GM12878 (cell line): ENCODE data around the gene TCIRG1. TPM values are rescaled to one million over a fixed set of nuclear protein-coding genes. Genes with fewer than 3 reads are reported as not detected.

Experiments
- ATAC-seq: fragments of 200-7000 bp; cut with Tn5 transposase; 3 replicates; pipeline ENCODE4 v1.9.1; 2020; ENCODE audit warnings: mild to moderate bottlenecking, moderate library complexity
- BruUV-seq: library from RNA; stranded (reverse); fragments of 400-500 nt; replicated peaks from 2 replicates; lab custom pipeline; 2021; lab: Mats Ljungman, UMichigan
- CTCF ChIA-PET: fragments of 300-600 bp; sonication (Branson Sonifier 250); formaldehyde crosslinking; extraction: SDS; loops from one replicate; lab custom pipeline; 2021; ENCODE audit warnings: inconsistent platforms; lab: Yijun Ruan, JAX
- POLR2A ChIA-PET: fragments of 350-600 bp; formaldehyde crosslinking; extraction: SDS; loops from one replicate; lab custom pipeline; 2021; ENCODE audit warnings: inconsistent platforms; lab: Charles Lee
- RAD21 ChIA-PET: fragments of 300-600 bp; sonication (Branson Sonifier 250); formaldehyde crosslinking; loops from one replicate; lab custom pipeline; 2023; ENCODE audit warnings: antibody characterized with exemption; ENCODE audit not compliant: unreplicated experiment; lab: Charles Lee
- SMC1A ChIA-PET: fragments of 300-600 bp; sonication (Branson Sonifier 250); formaldehyde crosslinking; loops from one replicate; lab custom pipeline; 2023; ENCODE audit not compliant: unreplicated experiment, uncharacterized antibody; lab: Charles Lee
- DNase-seq: peaks from one replicate; pipeline ENCODE4 v3.0.0-alpha.2; 2011; ENCODE audit warnings: low read depth, low spot score
- FAIRE-seq: peaks from 3 replicates; lab custom pipeline; 2011; peaks lifted over from hg19 to GRCh38; lab: Jason Lieb, UNC
- H2AFZ ChIP-seq: 2 replicates; pipeline ENCODE4 v1.6.0; 2011; ENCODE audit warnings: low read depth, low read length, control low read depth; ENCODE audit not compliant: control insufficient read depth
- H3K27ac ChIP-seq: 2 replicates; pipeline ENCODE4 v1.5.1; 2011; ENCODE audit warnings: control low read depth; ENCODE audit not compliant: control insufficient read depth, insufficient read depth
- H3K27me3 ChIP-seq, 2 experiments: replicated peaks in 1 of 2; 2 replicates each; pipeline versions ENCODE4 v1.6.0 to v1.6.1; 2011; ENCODE audit warnings: low read length in 1 of 2; ENCODE audit not compliant: control insufficient read depth in 2 of 2, insufficient read depth in 2 of 2
- H3K36me3 ChIP-seq, 2 experiments: 2 replicates each; pipeline ENCODE4 v1.5.1; 2011; ENCODE audit warnings: low read length in 1 of 2; ENCODE audit not compliant: control insufficient read depth in 2 of 2, insufficient read depth in 2 of 2
- H3K4me1 ChIP-seq: 2 replicates; pipeline ENCODE4 v1.6.1; 2011; ENCODE audit warnings: mild to moderate bottlenecking, low read length, moderate library complexity, mixed read lengths; ENCODE audit not compliant: control insufficient read depth, insufficient read depth
- H3K4me2 ChIP-seq: 2 replicates; pipeline ENCODE4 v1.6.0; 2011; ENCODE audit warnings: control low read depth; ENCODE audit not compliant: control insufficient read depth, insufficient read depth
- H3K4me3 ChIP-seq: fragments of 200-600 bp; sonication (generic); 2 replicates; pipeline ENCODE4 v1.5.1; 2016
- H3K79me2 ChIP-seq: 2 replicates; pipeline ENCODE4 v1.6.0; 2011; ENCODE audit warnings: low read length; ENCODE audit not compliant: control insufficient read depth, insufficient read depth
- H3K9ac ChIP-seq: 2 replicates; pipeline ENCODE4 v1.8.0; 2011; ENCODE audit warnings: low read length, control low read depth, mixed read lengths; ENCODE audit not compliant: control insufficient read depth, insufficient read depth
- H3K9me3 ChIP-seq: replicated peaks from 3 replicates; pipeline ENCODE4 v1.5.1; 2011; ENCODE audit warnings: mild to moderate bottlenecking, low read length; ENCODE audit not compliant: control insufficient read depth, insufficient read depth
- H4K20me1 ChIP-seq: 2 replicates; pipeline ENCODE4 v1.6.0; 2011; ENCODE audit not compliant: control insufficient read depth, insufficient read depth
- BRCA1 ChIP-seq: IDR thresholded peaks from 2 replicates; pipeline ENCODE4 v1.6.1; 2011; ENCODE audit warnings: low read depth, low read length, improper control_type of control experiment
- HCFC1 ChIP-seq: fragments of 150-350 bp; IDR thresholded peaks from 2 replicates; pipeline ENCODE4 v1.6.1; 2014; ENCODE audit warnings: low read length
- IKZF2 ChIP-seq, 2 experiments: fragments of 450-650 bp; IDR thresholded peaks; 2 replicates each; pipeline ENCODE4 v1.6.1; 2017; ENCODE audit warnings: mild to moderate bottlenecking in 2 of 2, moderate library complexity in 2 of 2
- KAT2A ChIP-seq: conservative IDR thresholded peaks from 2 replicates; pipeline ENCODE4 v1.6.1; 2011; ENCODE audit warnings: low read depth, low read length; ENCODE audit not compliant: control insufficient read depth
- POLR2A ChIP-seq: IDR thresholded peaks from 2 replicates; pipeline ENCODE4 v1.6.1; 2011; ENCODE audit warnings: low read depth, mild to moderate bottlenecking, low read length
- RAD21 ChIP-seq: IDR thresholded peaks from 2 replicates; pipeline ENCODE4 v1.6.1; 2011; ENCODE audit warnings: mild to moderate bottlenecking, low read depth, low read length, moderate library complexity; ENCODE audit not compliant: insufficient read depth
- ZNF217 ChIP-seq: fragments of 450-650 bp; IDR thresholded peaks from 2 replicates; pipeline ENCODE4 v1.6.1; 2017; ENCODE audit warnings: antibody characterized with exemption, mild to moderate bottlenecking
- ZSCAN29 ChIP-seq: fragments of 450-650 bp; IDR thresholded peaks from 2 replicates; pipeline ENCODE4 v1.6.1; 2017; ENCODE audit warnings: mild to moderate bottlenecking, moderate library complexity
- WGBS: methylation state at CpG from one replicate; pipeline ENCODE4 v1.1.6; 2016; ENCODE audit warnings: low lambda C conversion rate; ENCODE audit not compliant: insufficient replicate concordance, insufficient coverage; ENCODE audit errors: missing lambda C conversion rate; 5-methylcytosine and 5-hydroxymethylcytosine counted together
- in situ Hi-C: fragments of 300-500 bp; cut with MboI; formaldehyde crosslinking; loops from 9 replicates; pipeline ENCODE4 v1.14.3; 2018; ENCODE audit warnings: mixed read lengths
- intact Hi-C: fragments of 100-400 bp; cut with micrococcal nuclease; formaldehyde crosslinking; loops from one replicate; pipeline ENCODE4 v1.14.2; 2022; ENCODE audit not compliant: unreplicated experiment
- polyA plus RNA-seq, 11 experiments: library from polyadenylated mRNA; depleted of rRNA in 4 of 11; unstranded in 6 of 11; stranded (reverse) in 5 of 11; fragments of >200 nt; fragmentation: Nextera tagmentation in 4 of 11; fragmentation: Illumina TruSeq in 1 of 11; extraction: Ambion mirVana in 4 of 11; extraction: Trizol in 1 of 11; gene quantifications; 1 replicate in 1 of 11; 2 replicates in 10 of 11; pipeline versions ENCODE4 v1.2.1 to v1.2.3, GENCODE V29; 2011 to 2016; ENCODE audit warnings: inconsistent platforms in 2 of 11, missing spikeins in 2 of 11, low read depth in 1 of 11
- total RNA-seq, 4 experiments: library from RNA; depleted of rRNA in 3 of 4; stranded (reverse); fragments of >200 nt in 3 of 4; fragmentation: Illumina TruSeq in 1 of 4; extraction: Trizol in 1 of 4; gene quantifications; 2 replicates each; pipeline versions ENCODE4 v1.2.1 to v1.2.3, GENCODE V29; 2013 to 2021
- TF ChIP-seq, protein P1 (sequence below): IDR thresholded peaks from 2 replicates; pipeline ENCODE4 v1.6.1; 2011; ENCODE audit warnings: low read depth, mild to moderate bottlenecking, low read length, moderate library complexity, borderline replicate concordance; ENCODE audit errors: extremely low read depth
- TF ChIP-seq, protein P2 (sequence below): fragments of 450-650 bp; IDR thresholded peaks from 2 replicates; pipeline ENCODE4 v1.6.1; 2017; ENCODE audit warnings: low read depth, mild to moderate bottlenecking, moderate library complexity
- TF ChIP-seq, protein P3 (sequence below): fragments of 450-650 bp; IDR thresholded peaks from 2 replicates; pipeline ENCODE4 v1.6.1; 2018; ENCODE audit warnings: borderline replicate concordance, mild to moderate bottlenecking; ENCODE audit not compliant: partially characterized antibody

Gene TCIRG1
- total and polyA plus RNA-seq, 10 of the 15 experiments (the other 5 are each of a cell fraction or from before 2014, with no cell fraction given): 0.76 to 218 (median 87.4) TPM

DNA sequence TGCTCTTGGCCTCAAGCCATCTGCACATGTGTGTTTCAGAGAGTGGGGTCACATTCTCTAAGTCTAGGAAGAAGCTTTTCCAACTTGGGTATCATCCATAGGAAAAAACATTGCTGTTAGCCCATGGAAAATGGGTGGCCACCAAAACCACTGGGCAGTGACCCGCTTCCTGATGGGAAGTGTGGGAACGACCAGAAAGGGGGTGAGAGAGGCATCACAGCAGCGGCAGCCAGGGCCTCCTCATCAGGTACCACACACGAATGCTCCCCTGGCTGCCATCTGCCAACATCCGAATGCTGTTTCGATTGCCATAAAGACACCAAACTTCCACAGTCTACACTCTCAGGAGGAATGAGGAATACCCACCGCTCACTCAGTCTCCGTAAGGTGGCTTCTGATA lies 42.0 kb downstream of the TCIRG1 start:
- Histone ChIP-seq H2AFZ (no peak overlapping the region), H3K27ac (no peak overlapping the region)
- TF ChIP-seq, protein P1, sequence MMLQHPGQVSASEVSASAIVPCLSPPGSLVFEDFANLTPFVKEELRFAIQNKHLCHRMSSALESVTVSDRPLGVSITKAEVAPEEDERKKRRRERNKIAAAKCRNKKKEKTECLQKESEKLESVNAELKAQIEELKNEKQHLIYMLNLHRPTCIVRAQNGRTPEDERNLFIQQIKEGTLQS: no peak
- peak; percentile 7; the same call in 1 of the 2 replicates for TF ChIP-seq POLR2A
- TF ChIP-seq, all 136 proteins: peak for 1
- 97% methylated on average over 8 of the region's 8 CpGs for WGBS
- peaks cover 3% of the 10 kb centered on the region; the same call in 1 of the 2 replicates for H3K4me1 ChIP-seq
- peaks cover 8 to 16% of the 10 kb centered on the region in 2 experiments for H3K36me3 ChIP-seq
- no peak overlapping the region for H3K9ac ChIP-seq
- ChIA-PET RAD21 (interaction anchor here (1.6 kb wide), 1 partner anchor 36 kb away, joined by 3 read pairs; no protein-coding TSS in a partner anchor), CTCF (interaction anchor here (1.3 kb wide), 1 partner anchor 10 kb away, joined by 3 read pairs; no protein-coding TSS in a partner anchor), SMC1A (no interaction called here), POLR2A (no interaction called here)
- no TSS peak for BruUV-seq
- no peak for DNase-seq
- no peak overlapping the region for H3K4me2 ChIP-seq
- H3K27me3 ChIP-seq: no peaks in the 10 kb centered on the region
- FAIRE-seq: no peak
- no peaks in the 10 kb centered on the region; the same call in 1 of the 2 replicates for H3K79me2 ChIP-seq
- H3K9me3 ChIP-seq: no peaks in the 10 kb centered on the region
- intact Hi-C loops: no loop called here
- no peak for ATAC-seq
- in situ Hi-C loops: no loop called here
- no peak overlapping the region for H3K4me3 ChIP-seq
- H4K20me1 ChIP-seq: no peaks in the 10 kb centered on the region

DNA sequence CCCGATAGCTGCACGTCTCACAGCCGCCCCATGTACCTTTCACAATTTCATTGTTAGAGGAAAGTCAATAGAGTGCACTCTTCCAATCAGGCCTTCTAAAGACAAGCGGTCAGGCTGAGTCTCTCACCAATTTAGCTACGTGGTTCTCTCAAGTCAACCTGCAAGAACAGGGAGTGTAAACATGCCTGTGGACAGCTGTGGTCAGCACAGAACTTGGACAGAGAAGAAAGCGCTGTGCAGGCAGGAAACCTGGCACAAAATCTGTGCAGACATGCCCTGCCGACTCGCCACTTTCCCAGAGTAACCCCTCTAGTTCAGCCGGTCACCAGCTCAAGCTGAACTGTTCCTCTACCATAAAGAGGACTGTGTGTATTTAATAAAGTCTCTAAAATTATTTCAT lies 42.9 kb downstream of the TCIRG1 start:
- DNase-seq (no peak), ATAC-seq (no peak), FAIRE-seq (no peak)
- WGBS: over 99% methylated on average over 9 of the region's 9 CpGs
- Histone ChIP-seq H4K20me1 (no peaks in the 10 kb centered on the region), H3K4me1 (peaks cover 3% of the 10 kb centered on the region; the same call in 1 of the 2 replicates), H3K9ac (no peak overlapping the region), H3K4me2 (no peak overlapping the region), H3K27me3 (no peaks in the 10 kb centered on the region), H2AFZ (no peak overlapping the region), H3K27ac (no peak overlapping the region), H3K79me2 (no peaks in the 10 kb centered on the region; the same call in 1 of the 2 replicates), H3K36me3 (peaks cover 8 to 15% of the 10 kb centered on the region in 2 experiments), H3K9me3 (no peaks in the 10 kb centered on the region), H3K4me3 (no peak overlapping the region)
- POLR2A ChIA-PET: no interaction called here
- BruUV-seq: no TSS peak
- in situ Hi-C loops: no loop called here
- SMC1A ChIA-PET: interaction anchor here (2.0 kb wide), 1 partner anchor 10 kb away, joined by 10 read pairs; no protein-coding TSS in a partner anchor
- CTCF ChIA-PET: interaction anchor here (1.3 kb wide), 1 partner anchor 9 kb away, joined by 3 read pairs; no protein-coding TSS in a partner anchor
- intact Hi-C loops: no loop called here
- RAD21 ChIA-PET: no interaction called here
- no peak for TF ChIP-seq ZNF217
- TF ChIP-seq, protein P2, sequence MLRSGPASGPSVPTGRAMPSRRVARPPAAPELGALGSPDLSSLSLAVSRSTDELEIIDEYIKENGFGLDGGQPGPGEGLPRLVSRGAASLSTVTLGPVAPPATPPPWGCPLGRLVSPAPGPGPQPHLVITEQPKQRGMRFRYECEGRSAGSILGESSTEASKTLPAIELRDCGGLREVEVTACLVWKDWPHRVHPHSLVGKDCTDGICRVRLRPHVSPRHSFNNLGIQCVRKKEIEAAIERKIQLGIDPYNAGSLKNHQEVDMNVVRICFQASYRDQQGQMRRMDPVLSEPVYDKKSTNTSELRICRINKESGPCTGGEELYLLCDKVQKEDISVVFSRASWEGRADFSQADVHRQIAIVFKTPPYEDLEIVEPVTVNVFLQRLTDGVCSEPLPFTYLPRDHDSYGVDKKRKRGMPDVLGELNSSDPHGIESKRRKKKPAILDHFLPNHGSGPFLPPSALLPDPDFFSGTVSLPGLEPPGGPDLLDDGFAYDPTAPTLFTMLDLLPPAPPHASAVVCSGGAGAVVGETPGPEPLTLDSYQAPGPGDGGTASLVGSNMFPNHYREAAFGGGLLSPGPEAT: no peak
- TF ChIP-seq, protein P3, sequence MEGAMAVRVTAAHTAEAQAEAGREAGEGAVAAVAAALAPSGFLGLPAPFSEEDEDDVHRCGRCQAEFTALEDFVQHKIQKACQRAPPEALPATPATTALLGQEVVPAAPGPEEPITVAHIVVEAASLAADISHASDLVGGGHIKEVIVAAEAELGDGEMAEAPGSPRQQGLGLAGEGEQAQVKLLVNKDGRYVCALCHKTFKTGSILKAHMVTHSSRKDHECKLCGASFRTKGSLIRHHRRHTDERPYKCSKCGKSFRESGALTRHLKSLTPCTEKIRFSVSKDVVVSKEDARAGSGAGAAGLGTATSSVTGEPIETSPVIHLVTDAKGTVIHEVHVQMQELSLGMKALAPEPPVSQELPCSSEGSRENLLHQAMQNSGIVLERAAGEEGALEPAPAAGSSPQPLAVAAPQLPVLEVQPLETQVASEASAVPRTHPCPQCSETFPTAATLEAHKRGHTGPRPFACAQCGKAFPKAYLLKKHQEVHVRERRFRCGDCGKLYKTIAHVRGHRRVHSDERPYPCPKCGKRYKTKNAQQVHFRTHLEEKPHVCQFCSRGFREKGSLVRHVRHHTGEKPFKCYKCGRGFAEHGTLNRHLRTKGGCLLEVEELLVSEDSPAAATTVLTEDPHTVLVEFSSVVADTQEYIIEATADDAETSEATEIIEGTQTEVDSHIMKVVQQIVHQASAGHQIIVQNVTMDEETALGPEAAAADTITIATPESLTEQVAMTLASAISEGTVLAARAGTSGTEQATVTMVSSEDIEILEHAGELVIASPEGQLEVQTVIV: no peak
- TF ChIP-seq HCFC1: no peak
- no peak for TF ChIP-seq ZSCAN29
- TF ChIP-seq IKZF2 (IDR thresholded peaks at IDR 0.05): no peak
- TF ChIP-seq BRCA1: no peak
- no peak for TF ChIP-seq KAT2A
- TF ChIP-seq RAD21: no peak
